Activated T-cell treated with anti-CD3 and anti-CD28 coated beads, Interleukin-2, amount 50 U/mL, for 1 hour (primary cell): ENCODE results near the gene FAF1.

ENCODE experiments used
- DNase-seq: peaks from one replicate; pipeline ENCODE4 v3.0.0-alpha.2; 2020

The FAF1 gene

GRCh38 chr1:50527249-50527986 is 432.6 kb downstream of the FAF1 start:
- no peak for DNase-seq

GRCh38 chr1:50526431-50526830 is 433.6 kb downstream of the FAF1 start:
- no peak for DNase-seq

DNA sequence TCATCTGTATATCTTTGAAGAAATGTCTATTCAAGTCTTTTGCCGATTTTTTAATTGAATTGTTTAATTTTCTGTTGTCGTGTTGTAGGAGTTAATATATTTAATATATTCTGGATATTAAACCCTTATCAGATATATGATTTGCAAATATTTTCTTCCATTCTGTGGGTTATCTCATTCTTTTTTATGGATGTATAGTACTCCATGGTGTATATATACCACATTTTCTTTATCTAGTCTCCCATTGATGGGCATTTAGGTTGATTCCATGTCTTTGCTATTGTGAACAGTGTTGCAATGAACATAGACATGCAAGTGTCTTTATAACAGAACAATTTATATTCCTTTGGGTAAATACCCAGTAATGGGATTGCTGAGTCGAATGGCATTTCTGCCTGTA is 436.5 kb downstream of the FAF1 start:
- DNase-seq, result no peak

- no peak for DNase-seq
These were observed 437.2 kb downstream of the FAF1 start for GRCh38 chr1:50522691-50523342.

GRCh38 chr1:50521703-50522102 is 438.4 kb downstream of the FAF1 start:
- DNase-seq, result no peak

DNA sequence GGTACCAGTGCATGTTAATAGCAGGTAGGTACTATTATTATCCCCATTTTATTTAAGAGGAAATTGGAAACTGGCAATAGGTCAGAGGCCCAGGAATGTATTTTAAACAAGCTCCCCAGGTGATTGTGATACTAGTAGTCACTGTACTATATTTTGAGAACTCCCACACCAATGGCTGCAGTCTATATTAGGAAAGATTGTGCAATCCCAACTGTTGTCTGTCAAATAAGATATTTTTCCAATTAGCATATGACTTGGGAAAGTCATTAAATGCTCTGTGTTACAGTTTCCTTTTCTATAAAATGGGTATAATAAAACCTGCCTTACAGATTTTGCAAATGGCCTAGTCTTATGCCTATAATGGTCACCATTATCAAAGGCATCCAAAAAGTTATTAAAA is 442.6 kb downstream of the FAF1 start:
- DNase-seq, result no peak

GRCh38 chr1:50516056-50516455 is 444.0 kb downstream of the FAF1 start:
- no peak for DNase-seq

DNA sequence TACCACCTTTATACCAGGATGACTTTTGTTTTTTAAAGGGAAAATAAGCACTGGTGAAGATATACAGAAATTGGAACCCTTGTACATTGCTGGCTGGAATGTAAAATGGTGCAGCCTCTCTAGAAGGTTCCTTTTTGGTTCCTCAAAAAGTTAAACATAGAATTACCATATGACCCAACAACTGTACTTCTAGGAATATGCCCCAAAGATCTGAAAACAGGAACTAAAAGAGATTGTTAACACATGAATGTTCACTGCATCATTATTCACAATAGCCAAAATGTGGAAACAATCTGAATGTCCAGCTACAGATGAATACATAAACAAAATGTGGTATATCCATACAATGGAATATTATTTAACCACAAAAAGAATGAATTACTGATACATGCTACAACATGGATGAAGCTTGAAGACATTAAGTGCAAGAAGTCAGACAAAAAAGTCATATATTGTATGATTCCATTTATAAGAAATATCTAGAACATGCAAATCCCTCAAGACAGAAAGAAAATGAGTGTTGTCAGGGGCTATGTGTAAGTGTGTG is 452.0 kb downstream of the FAF1 start:
- no peak for DNase-seq

GRCh38 chr1:50505427-50505826 is 454.6 kb downstream of the FAF1 start:
- no peak for DNase-seq

DNA sequence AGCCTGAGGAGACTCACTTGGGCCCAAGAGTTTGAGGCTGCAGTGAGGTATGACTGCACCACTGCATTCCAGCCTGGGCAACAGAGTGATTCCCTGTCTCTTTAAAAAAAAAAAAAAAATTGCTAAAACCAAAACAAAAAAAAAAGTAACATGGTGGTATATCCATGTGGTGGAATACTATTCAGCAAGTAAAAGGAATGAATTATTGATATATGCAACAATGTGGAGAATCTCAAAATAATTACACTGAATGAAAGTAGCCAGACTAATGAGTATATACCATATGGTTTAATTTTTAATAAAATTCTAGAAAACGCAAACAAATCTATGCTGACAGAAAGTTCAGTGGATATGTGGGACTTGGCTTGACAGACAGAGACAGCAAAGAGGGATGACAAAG is 456.6 kb downstream of the FAF1 start:
- DNase-seq, result no peak

GRCh38 chr1:50502147-50502546 is 457.9 kb downstream of the FAF1 start:
- no peak for DNase-seq

DNA sequence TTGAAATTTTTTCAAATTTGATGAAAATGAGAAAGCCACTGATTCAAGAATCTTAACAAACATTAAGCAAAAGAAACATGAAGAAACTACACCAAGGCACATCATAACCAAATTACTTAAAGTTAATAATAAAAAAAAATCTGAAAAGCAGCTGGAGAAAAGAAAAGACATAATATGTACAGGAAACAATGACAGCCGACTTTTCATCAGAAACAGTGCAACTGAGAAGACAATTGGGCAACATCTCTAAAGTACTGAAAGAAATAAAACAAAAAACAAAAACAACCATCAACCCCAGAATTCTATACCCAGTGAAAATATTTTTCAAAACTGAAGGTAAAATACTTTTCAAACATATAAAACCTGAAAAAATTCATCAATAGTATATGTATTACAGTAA is 463.1 kb downstream of the FAF1 start:
- no peak for DNase-seq

GRCh38 chr1:50493710-50494109 is 466.4 kb downstream of the FAF1 start:
- DNase-seq, result no peak

DNA sequence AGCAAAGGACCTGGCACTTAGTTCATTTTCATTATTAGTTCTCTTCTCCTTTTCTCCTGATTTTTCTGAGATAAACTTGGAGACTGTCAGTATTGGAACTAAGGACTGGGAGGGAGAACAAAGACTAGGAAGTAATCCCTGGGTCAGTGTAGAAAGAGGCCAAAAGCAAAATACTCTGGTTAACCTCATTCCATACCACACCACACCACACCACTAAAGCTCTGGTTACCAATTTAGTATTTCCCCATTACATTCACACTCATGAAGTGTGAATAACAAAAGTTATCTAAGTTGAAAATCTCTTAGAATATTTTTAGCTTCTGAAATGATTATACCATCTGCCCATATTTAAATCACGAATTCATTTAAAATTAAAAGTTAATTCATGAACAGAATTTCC is 467.9 kb downstream of the FAF1 start:
- DNase-seq, result no peak

DNA sequence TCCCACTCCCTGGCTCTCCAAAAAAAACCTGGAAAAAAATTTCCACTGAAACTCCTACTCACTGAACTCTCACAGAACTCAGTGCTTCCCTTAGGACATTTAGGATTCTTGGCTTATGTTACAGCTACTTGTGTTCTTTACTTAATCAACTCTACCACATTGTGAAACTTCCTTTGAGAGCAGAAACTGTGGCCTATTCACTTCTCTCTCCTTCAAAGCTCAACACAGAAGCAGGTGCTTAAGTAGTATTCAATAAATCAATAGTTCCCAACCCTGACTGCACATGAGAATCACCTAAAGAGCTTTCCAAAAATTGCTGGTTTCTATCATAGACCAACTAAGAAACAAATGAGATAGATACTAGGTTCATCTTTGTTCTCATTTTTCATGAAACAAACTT is 468.9 kb downstream of the FAF1 start:
- DNase-seq, result no peak

DNA sequence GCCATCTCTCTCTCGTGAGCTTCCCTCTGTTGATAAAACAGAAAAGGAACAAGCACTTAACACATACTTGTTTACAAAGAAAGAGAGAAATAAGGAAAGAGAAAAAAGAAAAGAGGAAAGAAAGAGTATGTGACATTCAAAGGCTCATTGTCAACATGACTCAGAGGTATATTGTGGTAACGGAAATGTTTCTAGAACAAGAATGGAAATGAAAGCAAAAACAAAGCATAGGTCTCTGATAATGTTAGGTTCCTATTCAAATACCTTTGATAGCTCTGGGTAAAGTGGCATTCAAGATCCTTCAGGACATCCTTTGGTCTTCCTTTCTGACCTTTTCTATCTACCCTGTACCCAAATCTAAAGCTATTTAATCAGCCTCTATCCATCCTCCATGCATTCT is 469.4 kb downstream of the FAF1 start:
- no peak for DNase-seq

- no peak for DNase-seq
These were observed 471.2 kb downstream of the FAF1 start for GRCh38 chr1:50488876-50489275.

- no peak for DNase-seq
These were observed 471.7 kb downstream of the FAF1 start for GRCh38 chr1:50488356-50488755.

- no peak for DNase-seq
These were observed 472.3 kb downstream of the FAF1 start for GRCh38 chr1:50487725-50488124.

GRCh38 chr1:50481142-50481736 is 478.8 kb downstream of the FAF1 start:
- DNase-seq, result no peak

GRCh38 chr1:50476800-50477199 is 483.3 kb downstream of the FAF1 start:
- DNase-seq, result no peak

DNA sequence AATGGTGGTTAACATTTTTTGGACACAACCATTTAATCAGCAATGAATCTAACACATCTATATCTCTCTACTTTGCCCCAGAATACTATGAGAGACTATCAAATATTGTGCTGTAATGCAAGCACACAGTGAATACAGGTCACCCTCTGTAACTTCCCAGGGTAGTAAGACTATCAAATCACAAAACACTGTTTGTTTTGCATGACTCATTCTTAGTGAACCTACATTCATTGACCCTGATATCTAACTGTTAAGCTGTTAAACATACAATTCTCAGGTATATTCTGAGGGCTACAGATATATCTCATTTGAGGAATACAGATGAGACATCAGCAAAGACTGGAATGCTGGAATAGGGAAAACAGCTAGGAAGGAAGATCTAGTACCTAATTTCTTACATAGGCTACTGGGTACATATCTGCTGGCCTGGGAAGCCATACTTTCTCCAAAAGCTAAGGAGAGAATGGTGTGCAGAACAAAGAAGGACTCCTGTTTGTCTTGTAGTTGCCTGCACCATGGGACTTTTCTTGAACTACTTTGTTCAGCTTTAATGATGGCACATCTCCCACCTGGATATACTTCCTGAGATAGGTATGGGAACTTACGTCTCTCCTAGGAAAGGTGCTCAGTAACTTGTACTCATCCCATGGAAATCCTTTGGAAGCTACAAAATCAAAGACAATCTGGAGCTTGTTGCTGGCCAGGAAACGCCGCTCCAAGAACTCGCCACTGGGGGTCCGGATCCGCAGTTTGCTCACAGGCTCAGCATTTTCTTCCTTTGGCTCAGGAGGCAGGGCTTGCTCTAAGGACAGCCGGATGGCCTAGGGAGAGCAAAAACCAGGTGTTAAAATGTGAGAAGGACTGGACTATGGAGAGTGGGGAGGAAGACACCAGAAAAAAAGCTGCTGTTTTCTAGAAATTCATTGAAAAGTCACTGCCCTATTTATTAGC is 484.9 kb downstream of the FAF1 start:
- no peak for DNase-seq

GRCh38 chr1:50473513-50473912 is 486.6 kb downstream of the FAF1 start:
- no peak for DNase-seq
